HepG2 (cell line): ENCODE data around the gene CBFA2T2. TPM values are rescaled to one million over a fixed set of nuclear protein-coding genes. Genes with fewer than 3 reads are reported as not detected.

Source experiments
- EP300 ChIP-seq, 3 experiments: sonication (generic) in 1 of 3; formaldehyde crosslinking in 1 of 3; IDR thresholded peaks; 2 replicates each; pipeline versions ENCODE4 v1.5.1 to v1.6.1; 2011 to 2020; ENCODE audit warnings: low read depth in 2 of 3, low read length in 2 of 3, borderline replicate concordance in 1 of 3, improper control_type of control experiment in 1 of 3, mild to moderate bottlenecking in 1 of 3, missing genetic modification reagents in 1 of 3, moderate library complexity in 1 of 3
- FOXO4 ChIP-seq: sonication (generic); formaldehyde crosslinking; conservative IDR thresholded peaks from 2 replicates; pipeline ENCODE4 v1.8.1; 2023; ENCODE audit warnings: missing genetic modification reagents
- IRX3 ChIP-seq: sonication (generic); formaldehyde crosslinking; IDR thresholded peaks from 2 replicates; pipeline ENCODE4 v1.8.1; 2023; ENCODE audit warnings: mild to moderate bottlenecking, low read depth, missing genetic modification reagents, borderline replicate concordance
- KDM6A ChIP-seq: IDR thresholded peaks from 2 replicates; pipeline ENCODE4 v1.6.1; 2016; ENCODE audit warnings: low read depth
- PRPF4 ChIP-seq: fragments of 200-400 bp; formaldehyde crosslinking; IDR thresholded peaks from 2 replicates; pipeline ENCODE4 v1.6.1; 2016; ENCODE audit warnings: low read length, low read depth; ENCODE audit not compliant: poor library complexity, severe bottlenecking
- SAP130 ChIP-seq: IDR thresholded peaks from 2 replicates; pipeline ENCODE4 v1.6.1; 2016; ENCODE audit warnings: low read depth
- ZBTB40 ChIP-seq, 2 experiments: fragments of 450-650 bp in 1 of 2; sonication (generic) in 1 of 2; formaldehyde crosslinking in 1 of 2; IDR thresholded peaks; 2 replicates each; pipeline versions ENCODE4 v1.6.1 to v1.8.0; 2016 to 2022; ENCODE audit warnings: antibody characterized with exemption in 1 of 2, mild to moderate bottlenecking in 1 of 2, missing genetic modification reagents in 1 of 2
- ZMAT5 ChIP-seq: sonication (generic); formaldehyde crosslinking; IDR thresholded peaks from 2 replicates; pipeline ENCODE4 v1.5.0; 2020; ENCODE audit warnings: mild to moderate bottlenecking, low read depth, missing genetic modification reagents, borderline replicate concordance
- ZNF431 ChIP-seq: sonication (generic); formaldehyde crosslinking; IDR thresholded peaks from 2 replicates; pipeline ENCODE4 v1.9.0; 2022; ENCODE audit warnings: missing genetic modification reagents, low read depth, mild to moderate bottlenecking, borderline replicate concordance
- ZNF75D ChIP-seq: sonication (generic); formaldehyde crosslinking; IDR thresholded peaks from 2 replicates; pipeline ENCODE4 v1.8.1; 2023; ENCODE audit warnings: missing genetic modification reagents, mild to moderate bottlenecking, borderline replicate concordance
- ZXDC ChIP-seq: sonication (generic); formaldehyde crosslinking; IDR thresholded peaks from 2 replicates; pipeline ENCODE4 v1.5.0; 2020; ENCODE audit warnings: mild to moderate bottlenecking, missing genetic modification reagents
- polyA plus RNA-seq, 8 experiments: library from polyadenylated mRNA; depleted of rRNA in 3 of 8; stranded (reverse) in 7 of 8; unstranded in 1 of 8; fragments of >200 nt; fragmentation: Illumina TruSeq in 4 of 8; extraction: Trizol in 4 of 8; gene quantifications; 2 replicates each; pipeline versions ENCODE4 v1.2.1 to v1.2.3, GENCODE V29; 2011 to 2016; ENCODE audit warnings: low read depth in 4 of 8, missing spikeins in 1 of 8, mixed read lengths in 1 of 8; ENCODE audit not compliant: insufficient read depth in 1 of 8
- total RNA-seq, 5 experiments: library from RNA; depleted of rRNA; stranded (reverse); fragments of >200 nt; fragmentation: Illumina TruSeq; extraction: Trizol; gene quantifications; 2 replicates each; pipeline ENCODE4 v1.2.3, GENCODE V29; 2016; ENCODE audit warnings: low read depth in 1 of 5

CBFA2T2 gene
- total and polyA plus RNA-seq, 2 of the 13 experiments (the other 11 are each of a cell fraction or from before 2014, with no cell fraction given), result 6.3 to 21.2 TPM

- TF ChIP-seq ZMAT5 (CRISPR knock-in tag), result no peak
- peak; percentile 44; the same call in 1 of the 2 replicates for TF ChIP-seq ZXDC
- no peak for TF ChIP-seq PRPF4
- TF ChIP-seq IRX3 (CRISPR knock-in tag), result no peak; the same call in 1 of the 2 replicates
- no peak for TF ChIP-seq EP300 (IDR thresholded peaks at IDR 0.05; ENCODE audit: low read depth in 2 of 2, low read length in 2 of 2)
- TF ChIP-seq EP300 (CRISPR knock-in tag; IDR thresholded peaks at IDR 0.05; ENCODE audit: borderline replicate concordance), result no peak; the same call in 1 of the 2 replicates
- no peak; the same call in 1 of the 2 replicates for TF ChIP-seq ZNF431 (CRISPR knock-in tag)
- TF ChIP-seq KDM6A (CRISPR knock-in tag), result no peak
- TF ChIP-seq ZNF75D (CRISPR knock-in tag), result 0 out of 2 replicates have a peak, but pooled peaks have one; percentile 74
- TF ChIP-seq FOXO4 (CRISPR knock-in tag), result peak; percentile 99
- TF ChIP-seq SAP130 (CRISPR knock-in tag), result peak; percentile 55
- TF ChIP-seq ZBTB40 (IDR thresholded peaks at IDR 0.05), result no peak
- peak; percentile 76 for TF ChIP-seq ZBTB40 (CRISPR knock-in tag; IDR thresholded peaks at IDR 0.05)
Measured at GRCh38 chr20:33490023-33490933, at the start of gene CBFA2T2 (continued).
